HL-60 (cell line): ENCODE results near the gene LIMCH1.

Experiments
- DNase-seq, 2 experiments: peaks; one replicate each; pipeline ENCODE4 v3.0.0-alpha.2; 2010 to 2020; ENCODE audit warnings: low read depth in 1 of 2, low spot score in 1 of 2
- H3K27ac ChIP-seq: fragments of 250-450 bp; sonication (Bioruptor Pico); replicated peaks from 2 replicates; pipeline ENCODE4 v1.5.1; 2020; ENCODE audit warnings: mild to moderate bottlenecking, moderate library complexity
- H3K27me3 ChIP-seq: fragments of 250-450 bp; sonication (Bioruptor Pico); 2 replicates; pipeline ENCODE4 v1.5.1; 2021; ENCODE audit warnings: mild to moderate bottlenecking, moderate library complexity; ENCODE audit not compliant: insufficient read depth, poor library complexity, severe bottlenecking
- H3K4me3 ChIP-seq: replicated peaks from 2 replicates; pipeline ENCODE4 v1.5.1; 2011; ENCODE audit warnings: mild to moderate bottlenecking, control low read depth, low read length; ENCODE audit not compliant: insufficient read depth
- GABPA ChIP-seq: IDR thresholded peaks from 2 replicates; pipeline ENCODE4 v1.6.1; 2012; ENCODE audit warnings: low read depth
- POLR2AphosphoS5 ChIP-seq: IDR thresholded peaks from 2 replicates; pipeline ENCODE4 v1.6.1; 2012; ENCODE audit warnings: low read depth
- SPI1 ChIP-seq: IDR thresholded peaks from 2 replicates; pipeline ENCODE4 v1.6.1; 2012; ENCODE audit warnings: low read depth, mild to moderate bottlenecking, borderline replicate concordance
- TF ChIP-seq, protein P1 (sequence below): IDR thresholded peaks from one replicate; pipeline ENCODE4 v1.5.1; 2011; ENCODE audit warnings: low read length, control low read depth, inconsistent platforms; ENCODE audit not compliant: insufficient read depth
- TF ChIP-seq, protein P2 (sequence below): IDR thresholded peaks from 2 replicates; pipeline ENCODE4 v1.6.1; 2012; ENCODE audit warnings: low read depth; ENCODE audit not compliant: insufficient replicate concordance

LIMCH1 gene

DNA sequence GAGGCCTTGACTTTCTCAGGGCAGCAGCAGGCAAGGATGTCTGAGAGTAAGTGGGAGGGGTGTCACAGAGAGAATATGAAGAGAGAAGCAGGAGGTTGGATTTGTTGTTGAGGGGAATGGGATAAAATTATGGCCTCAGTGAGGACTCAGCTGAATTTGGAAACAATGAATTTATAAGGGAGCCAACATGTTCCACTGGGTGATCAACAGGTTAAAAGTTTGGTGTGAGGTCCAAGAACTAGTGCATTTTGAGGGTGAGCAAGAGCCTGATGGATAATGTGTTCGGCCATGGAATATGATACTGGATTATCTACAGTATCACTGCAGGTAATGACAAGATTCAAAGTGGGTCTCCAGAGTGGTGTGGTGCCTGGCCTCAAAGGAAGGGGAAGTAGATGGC is 33.5 kb downstream of the LIMCH1 start:
- no peak overlapping the region for H3K27ac ChIP-seq

GRCh38 chr4:41572516-41572915 is 34.6 kb downstream of the LIMCH1 start:
- DNase-seq: no peak
- Histone ChIP-seq H3K4me3 (no peak overlapping the region), H3K27me3 (no peaks in the 10 kb centered on the region), H3K27ac (no peak overlapping the region)
- TF ChIP-seq GABPA (no peak), POLR2AphosphoS5 (no peak), SPI1 (no peak)
- TF ChIP-seq, protein P1, sequence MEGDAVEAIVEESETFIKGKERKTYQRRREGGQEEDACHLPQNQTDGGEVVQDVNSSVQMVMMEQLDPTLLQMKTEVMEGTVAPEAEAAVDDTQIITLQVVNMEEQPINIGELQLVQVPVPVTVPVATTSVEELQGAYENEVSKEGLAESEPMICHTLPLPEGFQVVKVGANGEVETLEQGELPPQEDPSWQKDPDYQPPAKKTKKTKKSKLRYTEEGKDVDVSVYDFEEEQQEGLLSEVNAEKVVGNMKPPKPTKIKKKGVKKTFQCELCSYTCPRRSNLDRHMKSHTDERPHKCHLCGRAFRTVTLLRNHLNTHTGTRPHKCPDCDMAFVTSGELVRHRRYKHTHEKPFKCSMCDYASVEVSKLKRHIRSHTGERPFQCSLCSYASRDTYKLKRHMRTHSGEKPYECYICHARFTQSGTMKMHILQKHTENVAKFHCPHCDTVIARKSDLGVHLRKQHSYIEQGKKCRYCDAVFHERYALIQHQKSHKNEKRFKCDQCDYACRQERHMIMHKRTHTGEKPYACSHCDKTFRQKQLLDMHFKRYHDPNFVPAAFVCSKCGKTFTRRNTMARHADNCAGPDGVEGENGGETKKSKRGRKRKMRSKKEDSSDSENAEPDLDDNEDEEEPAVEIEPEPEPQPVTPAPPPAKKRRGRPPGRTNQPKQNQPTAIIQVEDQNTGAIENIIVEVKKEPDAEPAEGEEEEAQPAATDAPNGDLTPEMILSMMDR: no peak
- TF ChIP-seq, protein P2, sequence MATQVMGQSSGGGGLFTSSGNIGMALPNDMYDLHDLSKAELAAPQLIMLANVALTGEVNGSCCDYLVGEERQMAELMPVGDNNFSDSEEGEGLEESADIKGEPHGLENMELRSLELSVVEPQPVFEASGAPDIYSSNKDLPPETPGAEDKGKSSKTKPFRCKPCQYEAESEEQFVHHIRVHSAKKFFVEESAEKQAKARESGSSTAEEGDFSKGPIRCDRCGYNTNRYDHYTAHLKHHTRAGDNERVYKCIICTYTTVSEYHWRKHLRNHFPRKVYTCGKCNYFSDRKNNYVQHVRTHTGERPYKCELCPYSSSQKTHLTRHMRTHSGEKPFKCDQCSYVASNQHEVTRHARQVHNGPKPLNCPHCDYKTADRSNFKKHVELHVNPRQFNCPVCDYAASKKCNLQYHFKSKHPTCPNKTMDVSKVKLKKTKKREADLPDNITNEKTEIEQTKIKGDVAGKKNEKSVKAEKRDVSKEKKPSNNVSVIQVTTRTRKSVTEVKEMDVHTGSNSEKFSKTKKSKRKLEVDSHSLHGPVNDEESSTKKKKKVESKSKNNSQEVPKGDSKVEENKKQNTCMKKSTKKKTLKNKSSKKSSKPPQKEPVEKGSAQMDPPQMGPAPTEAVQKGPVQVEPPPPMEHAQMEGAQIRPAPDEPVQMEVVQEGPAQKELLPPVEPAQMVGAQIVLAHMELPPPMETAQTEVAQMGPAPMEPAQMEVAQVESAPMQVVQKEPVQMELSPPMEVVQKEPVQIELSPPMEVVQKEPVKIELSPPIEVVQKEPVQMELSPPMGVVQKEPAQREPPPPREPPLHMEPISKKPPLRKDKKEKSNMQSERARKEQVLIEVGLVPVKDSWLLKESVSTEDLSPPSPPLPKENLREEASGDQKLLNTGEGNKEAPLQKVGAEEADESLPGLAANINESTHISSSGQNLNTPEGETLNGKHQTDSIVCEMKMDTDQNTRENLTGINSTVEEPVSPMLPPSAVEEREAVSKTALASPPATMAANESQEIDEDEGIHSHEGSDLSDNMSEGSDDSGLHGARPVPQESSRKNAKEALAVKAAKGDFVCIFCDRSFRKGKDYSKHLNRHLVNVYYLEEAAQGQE: no peak

More for the DNA sequence above, 33.5 kb downstream of the LIMCH1 start:
- H3K27me3 ChIP-seq: no peaks in the 10 kb centered on the region
- no peak for TF ChIP-seq GABPA
- TF ChIP-seq, protein P1: no peak
- TF ChIP-seq SPI1: no peak
- TF ChIP-seq, protein P2: no peak
- H3K4me3 ChIP-seq: no peak overlapping the region
- DNase-seq: no peak

GRCh38 chr4:41572956-41573355 is 35.0 kb downstream of the LIMCH1 start:
- H3K4me3 ChIP-seq: no peak overlapping the region
- DNase-seq: no peak
- no peaks in the 10 kb centered on the region for H3K27me3 ChIP-seq
- TF ChIP-seq GABPA: no peak
- no peak for TF ChIP-seq SPI1
- TF ChIP-seq, protein P2: no peak
- TF ChIP-seq, protein P1: no peak
- no peak for TF ChIP-seq POLR2AphosphoS5
- no peak overlapping the region for H3K27ac ChIP-seq
